Parathyroid adenoma (tissue), 2 donors: ENCODE measurements around the gene ODAD2.

ENCODE experiments used
- H2AFZ ChIP-seq: fragments of 300-600 bp; sonication (generic); one replicate; pipeline ENCODE4 v1.7.0; 2017; ENCODE audit warnings: antibody characterized with exemption, mild to moderate bottlenecking
- H3K27ac ChIP-seq: fragments of 300-600 bp; sonication (generic); one replicate; pipeline ENCODE4 v1.7.0; 2017
- H3K27me3 ChIP-seq: fragments of 300-600 bp; sonication (generic); one replicate; pipeline ENCODE4 v1.7.0; 2017; ENCODE audit warnings: low read length; ENCODE audit not compliant: control insufficient read depth, insufficient read depth
- H3K36me3 ChIP-seq: fragments of 300-600 bp; sonication (generic); one replicate; pipeline ENCODE4 v1.7.0; 2017; ENCODE audit warnings: low read length; ENCODE audit not compliant: control insufficient read depth, insufficient read depth
- H3K4me1 ChIP-seq: fragments of 300-600 bp; sonication (generic); one replicate; pipeline ENCODE4 v1.7.0; 2017; ENCODE audit warnings: control low read depth
- H3K4me2 ChIP-seq: fragments of 300-600 bp; sonication (generic); one replicate; pipeline ENCODE4 v1.7.0; 2017; ENCODE audit warnings: low read length
- H3K4me3 ChIP-seq: fragments of 300-600 bp; sonication (generic); one replicate; pipeline ENCODE4 v1.7.0; 2017; ENCODE audit warnings: low read depth, low read length
- H3K79me2 ChIP-seq: fragments of 300-600 bp; sonication (generic); one replicate; pipeline ENCODE4 v1.7.0; 2017; ENCODE audit warnings: control low read depth
- H3K9ac ChIP-seq: fragments of 300-600 bp; sonication (generic); one replicate; pipeline ENCODE4 v1.7.0; 2017; ENCODE audit warnings: mild to moderate bottlenecking
- H3K9me3 ChIP-seq: fragments of 300-600 bp; sonication (generic); one replicate; pipeline ENCODE4 v1.7.0; 2017; ENCODE audit warnings: low read length; ENCODE audit not compliant: control insufficient read depth
- TF ChIP-seq, protein P1 (sequence below): fragments of 300-600 bp; sonication (generic); IDR thresholded peaks from one replicate; pipeline ENCODE4 v1.7.0; 2017; ENCODE audit warnings: antibody characterized with exemption, mild to moderate bottlenecking
- donor health status: primary hyperparathyroidism.

The ODAD2 gene

DNA sequence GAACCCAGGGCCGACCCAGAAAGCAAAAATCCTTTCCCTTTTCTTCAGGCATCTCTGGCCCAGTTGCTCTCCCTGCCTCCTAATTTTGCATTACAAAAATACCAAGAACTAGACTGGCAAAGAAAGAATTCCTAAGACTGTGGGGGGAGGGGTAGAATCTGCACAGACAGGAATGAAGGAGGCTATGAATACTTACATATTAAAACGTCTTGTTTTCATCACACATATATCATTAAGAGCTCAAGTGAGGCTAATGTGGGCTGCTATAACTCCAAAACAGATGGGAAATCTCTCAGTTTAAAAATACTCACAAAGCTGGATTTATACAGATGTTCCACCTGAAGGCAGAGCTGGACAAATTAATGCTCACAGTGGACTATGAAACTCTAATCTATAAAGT lies 224.0 kb downstream of the ODAD2 start:
- Histone ChIP-seq H3K4me2 (no peak overlapping the region), H3K27me3 (no peaks in the 10 kb centered on the region), H3K9me3 (no peaks in the 10 kb centered on the region), H2AFZ (no peak overlapping the region), H3K4me3 (no peak overlapping the region), H3K27ac (no peak overlapping the region), H3K4me1 (peaks cover 3% of the 10 kb centered on the region), H3K9ac (no peak overlapping the region), H3K36me3 (no peaks in the 10 kb centered on the region), H3K79me2 (no peaks in the 10 kb centered on the region)
- TF ChIP-seq, protein P1, sequence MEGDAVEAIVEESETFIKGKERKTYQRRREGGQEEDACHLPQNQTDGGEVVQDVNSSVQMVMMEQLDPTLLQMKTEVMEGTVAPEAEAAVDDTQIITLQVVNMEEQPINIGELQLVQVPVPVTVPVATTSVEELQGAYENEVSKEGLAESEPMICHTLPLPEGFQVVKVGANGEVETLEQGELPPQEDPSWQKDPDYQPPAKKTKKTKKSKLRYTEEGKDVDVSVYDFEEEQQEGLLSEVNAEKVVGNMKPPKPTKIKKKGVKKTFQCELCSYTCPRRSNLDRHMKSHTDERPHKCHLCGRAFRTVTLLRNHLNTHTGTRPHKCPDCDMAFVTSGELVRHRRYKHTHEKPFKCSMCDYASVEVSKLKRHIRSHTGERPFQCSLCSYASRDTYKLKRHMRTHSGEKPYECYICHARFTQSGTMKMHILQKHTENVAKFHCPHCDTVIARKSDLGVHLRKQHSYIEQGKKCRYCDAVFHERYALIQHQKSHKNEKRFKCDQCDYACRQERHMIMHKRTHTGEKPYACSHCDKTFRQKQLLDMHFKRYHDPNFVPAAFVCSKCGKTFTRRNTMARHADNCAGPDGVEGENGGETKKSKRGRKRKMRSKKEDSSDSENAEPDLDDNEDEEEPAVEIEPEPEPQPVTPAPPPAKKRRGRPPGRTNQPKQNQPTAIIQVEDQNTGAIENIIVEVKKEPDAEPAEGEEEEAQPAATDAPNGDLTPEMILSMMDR, result no peak

GRCh38 chr10:27771231-27771630 lies 227.6 kb downstream of the ODAD2 start:
- no peaks in the 10 kb centered on the region for H3K79me2 ChIP-seq
- TF ChIP-seq, protein P1, result no peak
- no peak overlapping the region for H3K4me2 ChIP-seq
- H3K4me1 ChIP-seq, result peaks cover under 1% of the 10 kb centered on the region
- H3K36me3 ChIP-seq, result no peaks in the 10 kb centered on the region
- no peak overlapping the region for H3K27ac ChIP-seq
- no peaks in the 10 kb centered on the region for H3K9me3 ChIP-seq
- no peak overlapping the region for H3K4me3 ChIP-seq
- no peak overlapping the region for H2AFZ ChIP-seq
- no peak overlapping the region for H3K9ac ChIP-seq
- H3K27me3 ChIP-seq, result no peaks in the 10 kb centered on the region

- no peaks in the 10 kb centered on the region for H3K27me3 ChIP-seq
- H3K27ac ChIP-seq, result no peak overlapping the region
- H3K9ac ChIP-seq, result no peak overlapping the region
- no peaks in the 10 kb centered on the region for H3K4me1 ChIP-seq
- H3K4me3 ChIP-seq, result no peak overlapping the region
- no peaks in the 10 kb centered on the region for H3K79me2 ChIP-seq
- no peak overlapping the region for H2AFZ ChIP-seq
- H3K4me2 ChIP-seq, result no peak overlapping the region
- H3K36me3 ChIP-seq, result no peaks in the 10 kb centered on the region
- H3K9me3 ChIP-seq, result no peaks in the 10 kb centered on the region
- TF ChIP-seq, protein P1, result no peak
Measured at GRCh38 chr10:27770181-27770580, 228.7 kb downstream of the ODAD2 start.
